Stimulated activated CD4-positive, alpha-beta T cell treated with anti-CD3 and anti-CD28 coated beads, TNF-alpha, amount 100 ng/mL, for 1 hour (primary cell): ENCODE data around the gene UPF1.
"Not testable (repeated sequence)": the region's sequence is repeated elsewhere in the genome, so short reads cannot be mapped to it uniquely, and the experiment has no call there.

Experiments used
- DNase-seq, 3 donors: peaks; one replicate each; pipeline ENCODE4 v3.0.0-alpha.2; 2020; ENCODE audit warnings: low read depth in 3 of 3, low spot score in 1 of 3

UPF1 gene

DNA sequence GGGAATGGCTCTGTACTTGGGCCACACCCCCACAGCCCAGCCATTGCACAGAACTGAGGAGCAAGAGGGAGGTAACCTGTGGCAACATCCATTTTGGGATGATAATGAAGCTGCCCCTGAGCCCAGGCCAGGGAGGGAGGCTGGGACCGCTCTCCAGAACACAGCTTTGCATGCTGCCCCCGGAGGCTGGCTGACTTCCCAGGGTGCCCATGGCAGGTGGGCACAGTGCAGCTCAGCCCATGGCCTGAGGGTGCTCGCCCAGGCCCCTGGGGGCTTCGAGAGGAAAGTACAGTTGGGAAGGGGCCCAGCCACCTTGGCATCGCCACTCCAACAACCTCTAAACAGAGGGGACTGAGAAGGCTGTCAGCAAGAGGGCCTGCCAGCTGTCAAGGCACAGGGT is 81.7 kb downstream of the UPF1 start:
- no peak for DNase-seq

DNA sequence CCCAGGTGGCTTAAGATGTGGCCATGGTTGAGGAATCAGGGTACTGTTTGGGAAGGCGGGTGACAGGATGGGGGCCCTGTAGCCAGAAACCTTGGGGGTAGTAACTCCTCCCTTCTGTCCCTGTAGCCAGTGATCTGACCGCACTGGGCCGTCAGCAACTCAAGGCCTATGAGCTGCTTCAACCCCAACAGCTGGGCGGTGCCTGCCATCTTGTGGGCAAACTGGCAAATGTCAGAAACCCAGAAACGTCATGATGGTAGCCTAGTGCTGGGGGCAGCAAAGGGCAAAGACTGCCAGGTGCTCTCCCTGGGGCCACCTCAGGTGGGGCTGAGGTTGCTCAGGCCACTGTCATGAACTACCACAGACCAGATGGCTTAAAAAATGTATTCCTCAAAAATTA is 83.9 kb downstream of the UPF1 start:
- no peak for DNase-seq

DNA sequence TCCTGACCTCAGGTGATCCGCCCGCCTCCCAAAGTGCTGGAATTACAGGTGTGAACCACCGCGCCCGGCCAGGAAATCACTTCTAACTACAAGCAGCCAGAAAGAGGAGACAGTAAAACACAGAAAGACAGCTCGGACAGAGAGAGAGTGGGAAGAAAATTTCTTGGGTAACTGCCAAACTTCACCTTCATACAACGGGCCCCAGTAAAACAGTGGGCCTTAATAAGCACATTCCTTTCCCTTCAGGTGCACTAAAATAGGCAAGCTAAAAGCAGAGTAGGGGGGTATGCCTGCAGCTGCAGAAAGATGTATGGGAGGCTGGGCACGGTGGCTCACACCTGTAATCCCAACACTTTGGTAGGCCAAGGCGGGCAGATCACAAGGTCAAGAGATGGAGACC is 85.8 kb downstream of the UPF1 start:
- DNase-seq, result not testable (repeated sequence)
